Body of pancreas (tissue), 4 donors: ENCODE measurements around the gene ADAD2. TPM values are rescaled to one million over a fixed set of nuclear protein-coding genes. Genes with fewer than 3 reads are reported as not detected.

Source experiments
- ATAC-seq: fragments of 150-250 bp; one replicate; pipeline ENCODE4 v1.9.1; 2016
- DNase-seq, 4 donors: peaks; one replicate each; pipeline ENCODE4 v3.0.0-alpha.2; 2019
- H3K27ac ChIP-seq, 4 donors: fragments of 200-600 bp; sonication (generic); 1 replicate in 3 of 4; 2 replicates in 1 of 4; pipeline versions ENCODE4 v1.5.1 to v1.6.1; 2016 to 2019; ENCODE audit warnings: mild to moderate bottlenecking in 1 of 4, mixed read lengths in 1 of 4, moderate library complexity in 1 of 4
- H3K27me3 ChIP-seq, 2 donors: fragments of 200-600 bp; sonication (generic); one replicate each; pipeline ENCODE4 v1.6.0; 2016; ENCODE audit warnings: mild to moderate bottlenecking in 1 of 2
- H3K36me3 ChIP-seq, 2 donors: fragments of 200-600 bp; sonication (generic); replicated peaks in 1 of 2; 2 replicates each; pipeline ENCODE4 v1.5.1; 2016; ENCODE audit warnings: low read depth in 2 of 2; ENCODE audit not compliant: insufficient read depth in 1 of 2
- H3K4me1 ChIP-seq: fragments of 200-600 bp; sonication (generic); one replicate; pipeline ENCODE4 v1.6.0; 2016
- H3K4me3 ChIP-seq, 2 donors: fragments of 200-600 bp; sonication (generic); 1 replicate in 1 of 2; 2 replicates in 1 of 2; pipeline ENCODE4 v1.5.1; 2016 to 2019
- H3K9me3 ChIP-seq, 3 donors: fragments of 200-600 bp; sonication (generic); 1 replicate in 2 of 3; 2 replicates in 1 of 3; pipeline ENCODE4 v1.5.1; 2016
- POLR2A ChIP-seq, 3 donors: fragments of 450-650 bp; IDR thresholded peaks; one replicate each; pipeline ENCODE4 v1.6.1; 2016; ENCODE audit warnings: antibody characterized with exemption in 3 of 3, mild to moderate bottlenecking in 2 of 3
- WGBS, 2 donors: methylation state at CpG; one replicate each; pipeline ENCODE4 v1.1.5; 2017; 5-methylcytosine and 5-hydroxymethylcytosine counted together
- intact Hi-C: fragments of 100-400 bp; cut with DNase I; formaldehyde crosslinking; loops from one replicate; pipeline ENCODE4 v1.15.1; 2023
- total RNA-seq, 2 donors: library from RNA; depleted of rRNA; stranded (reverse); fragments of >200 nt; gene quantifications; one replicate each; pipeline ENCODE4 v1.1.0, GENCODE V29; 2016
- TF ChIP-seq, protein P1 (sequence below), 7 experiments: fragments of 450-650 bp in 4 of 7; fragments of 200-600 bp in 3 of 7; sonication (generic) in 3 of 7; IDR thresholded peaks; one replicate each; pipeline ENCODE4 v1.5.1; 2016 to 2019; ENCODE audit warnings: antibody characterized with exemption in 7 of 7

ADAD2 gene
- total RNA-seq, 2 donors from 2014 or later = 4.0 TPM; not detected in 1

DNA sequence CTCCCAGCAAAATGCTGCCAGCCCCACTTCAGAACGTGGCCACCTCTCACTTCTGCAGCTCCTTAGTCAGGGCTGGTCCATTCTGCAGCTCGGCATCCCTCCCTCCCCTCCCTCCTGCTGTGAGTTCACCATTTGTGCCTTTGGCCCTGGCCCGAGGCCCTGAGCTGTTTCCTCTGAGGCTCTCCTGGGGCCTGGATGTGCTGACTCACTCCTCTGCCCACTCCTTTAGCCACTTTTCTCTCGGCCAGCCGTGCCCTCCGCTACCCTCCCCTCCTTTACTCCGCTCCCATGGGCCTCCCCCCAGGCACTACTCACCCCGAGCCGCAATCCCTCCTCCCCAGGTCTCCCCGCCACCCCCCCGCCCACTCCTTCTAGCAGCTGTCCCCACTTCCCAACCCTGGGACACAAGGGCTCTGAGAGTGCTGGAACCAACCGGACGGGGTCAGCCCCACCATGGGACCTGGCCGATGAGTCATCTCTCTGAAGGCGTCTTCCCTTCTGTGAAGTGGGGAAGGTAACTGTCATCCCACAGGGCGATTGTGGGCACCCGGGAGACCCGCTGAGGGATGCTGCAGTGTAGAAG is 37.4 kb downstream of the ADAD2 start:
- ATAC-seq (peak; percentile 64), DNase-seq (peak; percentile 20 to 46 (median 38))
- Histone ChIP-seq H3K9me3 (no peaks in the 10 kb centered on the region), H3K27me3 (no peaks in the 10 kb centered on the region), H3K27ac (no peak overlapping the region), H3K4me1 (no peaks in the 10 kb centered on the region), H3K4me3 (no peak overlapping the region), H3K36me3 (no peaks in the 10 kb centered on the region)
- TF ChIP-seq, protein P1, sequence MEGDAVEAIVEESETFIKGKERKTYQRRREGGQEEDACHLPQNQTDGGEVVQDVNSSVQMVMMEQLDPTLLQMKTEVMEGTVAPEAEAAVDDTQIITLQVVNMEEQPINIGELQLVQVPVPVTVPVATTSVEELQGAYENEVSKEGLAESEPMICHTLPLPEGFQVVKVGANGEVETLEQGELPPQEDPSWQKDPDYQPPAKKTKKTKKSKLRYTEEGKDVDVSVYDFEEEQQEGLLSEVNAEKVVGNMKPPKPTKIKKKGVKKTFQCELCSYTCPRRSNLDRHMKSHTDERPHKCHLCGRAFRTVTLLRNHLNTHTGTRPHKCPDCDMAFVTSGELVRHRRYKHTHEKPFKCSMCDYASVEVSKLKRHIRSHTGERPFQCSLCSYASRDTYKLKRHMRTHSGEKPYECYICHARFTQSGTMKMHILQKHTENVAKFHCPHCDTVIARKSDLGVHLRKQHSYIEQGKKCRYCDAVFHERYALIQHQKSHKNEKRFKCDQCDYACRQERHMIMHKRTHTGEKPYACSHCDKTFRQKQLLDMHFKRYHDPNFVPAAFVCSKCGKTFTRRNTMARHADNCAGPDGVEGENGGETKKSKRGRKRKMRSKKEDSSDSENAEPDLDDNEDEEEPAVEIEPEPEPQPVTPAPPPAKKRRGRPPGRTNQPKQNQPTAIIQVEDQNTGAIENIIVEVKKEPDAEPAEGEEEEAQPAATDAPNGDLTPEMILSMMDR (IDR thresholded peaks at IDR 0.05) = no peak
- no peak for TF ChIP-seq POLR2A (IDR thresholded peaks at IDR 0.05)
- intact Hi-C loops = no loop called here
- WGBS, 2 donors = 34 to 51% methylated on average over 17 to 18 of the region's 18 CpGs

DNA sequence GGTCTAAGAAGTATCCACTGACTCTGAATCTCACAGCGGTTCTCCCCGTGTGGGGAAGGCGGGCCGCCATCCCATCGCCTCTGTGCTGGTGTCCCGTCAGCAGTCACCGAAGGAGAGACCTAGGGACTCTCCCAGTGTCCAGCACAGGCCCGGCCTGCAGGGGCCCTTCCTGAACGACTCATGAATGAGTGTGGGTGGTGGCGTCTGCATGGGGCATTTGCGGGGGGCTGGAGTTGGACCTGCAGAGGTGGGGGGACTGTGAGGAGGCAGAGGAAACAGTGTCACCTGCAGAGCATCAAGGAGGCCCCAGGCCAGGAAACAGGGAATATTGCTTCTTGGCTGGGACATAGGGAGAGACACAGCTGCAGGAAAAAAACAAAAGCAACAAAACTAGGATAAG is 38.5 kb downstream of the ADAD2 start:
- Histone ChIP-seq H3K36me3 (no peaks in the 10 kb centered on the region), H3K27ac (no peak overlapping the region), H3K27me3 (no peaks in the 10 kb centered on the region), H3K4me3 (no peak overlapping the region), H3K4me1 (no peaks in the 10 kb centered on the region), H3K9me3 (no peaks in the 10 kb centered on the region)
- no peak for ATAC-seq
- intact Hi-C loops = no loop called here
- WGBS, 2 donors = 69 to 76% methylated on average over 11 of the region's 11 CpGs
- TF ChIP-seq, protein P1 (IDR thresholded peaks at IDR 0.05) = no peak
- TF ChIP-seq POLR2A (IDR thresholded peaks at IDR 0.05) = no peak
- DNase-seq = no peak

DNA sequence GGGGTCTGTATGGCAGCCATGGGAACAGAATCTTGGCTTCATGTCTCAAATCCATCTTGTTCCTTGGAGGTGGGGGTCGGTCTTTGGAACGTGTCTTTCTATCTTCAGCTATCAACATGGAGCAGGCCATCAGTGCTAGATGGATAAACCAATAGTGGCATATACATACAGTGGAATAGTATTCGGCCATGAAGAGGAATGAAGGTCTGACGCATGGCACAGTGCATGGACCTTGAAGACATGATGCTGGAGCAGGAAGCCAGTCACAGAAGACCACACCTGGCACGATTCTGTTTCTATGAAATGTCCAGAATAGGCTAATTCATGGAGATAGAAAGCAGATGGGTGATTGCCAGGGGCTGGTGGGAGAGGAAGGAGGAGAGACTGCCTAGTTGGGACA is 41.1 kb downstream of the ADAD2 start:
- WGBS, 2 donors = 64% methylated on average over 5 of the region's 5 CpGs
- H3K9me3 ChIP-seq = no peaks in the 10 kb centered on the region
- H3K4me3 ChIP-seq = no peak overlapping the region
- intact Hi-C loops = no loop called here
- no peak for TF ChIP-seq POLR2A (IDR thresholded peaks at IDR 0.05)
- TF ChIP-seq, protein P1 (IDR thresholded peaks at IDR 0.05) = no peak
- no peaks in the 10 kb centered on the region for H3K36me3 ChIP-seq
- H3K4me1 ChIP-seq = no peaks in the 10 kb centered on the region
- H3K27me3 ChIP-seq = no peaks in the 10 kb centered on the region
- H3K27ac ChIP-seq = no peak overlapping the region
- ATAC-seq (no peak), DNase-seq (no peak)

DNA sequence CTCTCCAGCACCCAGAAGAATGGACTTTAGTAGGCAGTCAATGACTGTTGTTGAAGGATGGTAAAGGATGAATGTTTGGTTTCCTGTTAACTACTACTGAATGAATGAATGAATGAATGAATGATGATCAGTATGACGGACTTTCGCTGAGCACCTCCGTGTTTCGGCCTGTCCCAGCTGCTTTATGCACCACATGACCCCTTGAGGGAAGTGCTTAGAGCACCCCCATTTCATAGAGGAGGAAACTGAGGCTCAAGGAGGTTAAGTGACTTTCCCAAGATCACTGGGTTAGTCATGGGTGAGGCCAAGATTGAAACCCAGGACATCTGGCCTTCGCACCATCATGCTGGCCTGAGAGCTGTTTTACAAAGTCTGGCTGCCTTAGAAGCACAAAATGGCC is 42.0 kb downstream of the ADAD2 start:
- DNase-seq (no peak), ATAC-seq (no peak)
- no peaks in the 10 kb centered on the region for H3K9me3 ChIP-seq
- no peak overlapping the region for H3K4me3 ChIP-seq
- no peaks in the 10 kb centered on the region for H3K4me1 ChIP-seq
- no peak overlapping the region for H3K27ac ChIP-seq
- TF ChIP-seq, protein P1 (IDR thresholded peaks at IDR 0.05) = no peak
- no peak for TF ChIP-seq POLR2A (IDR thresholded peaks at IDR 0.05)
- intact Hi-C loops = no loop called here
- 73 to 86% methylated on average over 4 to 5 of the region's 5 CpGs for WGBS, 2 donors
- H3K27me3 ChIP-seq = no peaks in the 10 kb centered on the region
- H3K36me3 ChIP-seq = no peaks in the 10 kb centered on the region

DNA sequence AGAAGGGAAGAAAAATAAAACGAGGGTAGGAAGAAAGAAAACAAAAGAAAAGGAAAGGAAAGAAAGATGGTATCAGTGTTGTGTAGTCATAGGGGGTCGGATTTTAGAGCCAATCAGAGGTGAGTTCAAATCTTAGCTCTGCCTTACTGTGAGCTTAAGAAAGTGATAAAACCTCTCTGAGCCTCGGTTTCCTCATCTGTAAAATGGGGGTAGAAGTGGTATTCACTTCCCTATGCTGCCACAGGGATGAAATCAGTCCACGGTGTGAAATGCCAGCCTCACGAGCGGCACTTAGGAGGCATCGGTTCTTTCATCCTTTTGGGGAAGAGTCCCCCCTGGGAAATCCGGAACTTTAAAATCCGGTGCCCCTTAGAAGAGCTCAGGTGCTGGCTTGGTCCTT is 42.8 kb downstream of the ADAD2 start:
- ATAC-seq = no peak

More for the DNA sequence above, 42.8 kb downstream of the ADAD2 start:
- H3K36me3 ChIP-seq = no peaks in the 10 kb centered on the region
- no peak overlapping the region for H3K27ac ChIP-seq
- no peaks in the 10 kb centered on the region for H3K4me1 ChIP-seq
- TF ChIP-seq, protein P1 (IDR thresholded peaks at IDR 0.05) = no peak
- TF ChIP-seq POLR2A (IDR thresholded peaks at IDR 0.05) = no peak
- DNase-seq = no peak
- intact Hi-C loops = no loop called here
- no peaks in the 10 kb centered on the region for H3K9me3 ChIP-seq
- no peaks in the 10 kb centered on the region for H3K27me3 ChIP-seq
- 50 to 65% methylated on average over 9 of the region's 9 CpGs for WGBS, 2 donors
- no peak overlapping the region for H3K4me3 ChIP-seq
